NB4 (cell line): ENCODE measurements around the gene IMPDH1.

Experiments used
- POLR2A ChIP-seq: IDR thresholded peaks from 2 replicates; pipeline ENCODE4 v1.6.1; 2011; ENCODE audit warnings: mild to moderate bottlenecking; ENCODE audit not compliant: insufficient read length; ENCODE audit errors: extremely low read depth
- TF ChIP-seq, protein P1 (sequence below): IDR thresholded peaks from one replicate; pipeline ENCODE4 v1.5.1; 2012; ENCODE audit warnings: low read depth, low read length

DNA sequence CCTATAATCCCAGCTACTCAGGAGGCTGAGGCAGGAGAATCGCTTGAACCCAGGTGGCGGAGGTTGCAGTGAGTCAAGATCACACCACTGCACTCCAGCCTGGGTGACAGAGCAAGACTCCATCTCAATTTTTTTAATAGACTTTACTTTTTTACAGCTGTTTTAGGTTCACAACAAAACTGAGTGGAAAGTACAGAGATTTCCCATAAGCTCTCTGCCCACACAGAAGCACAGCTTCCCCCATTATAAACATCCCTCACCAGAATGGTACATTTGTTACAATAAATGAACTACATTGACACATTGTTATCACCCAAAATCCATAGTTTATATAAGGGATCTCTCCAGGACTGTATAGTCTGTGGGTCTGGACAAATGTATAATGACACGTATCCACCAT, 33.7 kb downstream of the IMPDH1 start:
- TF ChIP-seq, protein P1, sequence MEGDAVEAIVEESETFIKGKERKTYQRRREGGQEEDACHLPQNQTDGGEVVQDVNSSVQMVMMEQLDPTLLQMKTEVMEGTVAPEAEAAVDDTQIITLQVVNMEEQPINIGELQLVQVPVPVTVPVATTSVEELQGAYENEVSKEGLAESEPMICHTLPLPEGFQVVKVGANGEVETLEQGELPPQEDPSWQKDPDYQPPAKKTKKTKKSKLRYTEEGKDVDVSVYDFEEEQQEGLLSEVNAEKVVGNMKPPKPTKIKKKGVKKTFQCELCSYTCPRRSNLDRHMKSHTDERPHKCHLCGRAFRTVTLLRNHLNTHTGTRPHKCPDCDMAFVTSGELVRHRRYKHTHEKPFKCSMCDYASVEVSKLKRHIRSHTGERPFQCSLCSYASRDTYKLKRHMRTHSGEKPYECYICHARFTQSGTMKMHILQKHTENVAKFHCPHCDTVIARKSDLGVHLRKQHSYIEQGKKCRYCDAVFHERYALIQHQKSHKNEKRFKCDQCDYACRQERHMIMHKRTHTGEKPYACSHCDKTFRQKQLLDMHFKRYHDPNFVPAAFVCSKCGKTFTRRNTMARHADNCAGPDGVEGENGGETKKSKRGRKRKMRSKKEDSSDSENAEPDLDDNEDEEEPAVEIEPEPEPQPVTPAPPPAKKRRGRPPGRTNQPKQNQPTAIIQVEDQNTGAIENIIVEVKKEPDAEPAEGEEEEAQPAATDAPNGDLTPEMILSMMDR = no peak
- no peak for TF ChIP-seq POLR2A
